ACHN (cell line): ENCODE results near the gene GALK2.
"Not testable (repeated sequence)": the region's sequence is repeated elsewhere in the genome, so short reads cannot be mapped to it uniquely, and the experiment has no call there.

Source experiments
- DNase-seq: peaks from one replicate; pipeline ENCODE4 v3.0.0-alpha.2; 2015
- in situ Hi-C: cut with HindIII; loops from 2 replicates; pipeline ENCODE4 v1.10.0; 2017; ENCODE audit warnings: low sequenced_read_pairs, low pct_ligation_motif_present, low pct_unique_long_range_greater_than_20kb

Gene GALK2

DNA sequence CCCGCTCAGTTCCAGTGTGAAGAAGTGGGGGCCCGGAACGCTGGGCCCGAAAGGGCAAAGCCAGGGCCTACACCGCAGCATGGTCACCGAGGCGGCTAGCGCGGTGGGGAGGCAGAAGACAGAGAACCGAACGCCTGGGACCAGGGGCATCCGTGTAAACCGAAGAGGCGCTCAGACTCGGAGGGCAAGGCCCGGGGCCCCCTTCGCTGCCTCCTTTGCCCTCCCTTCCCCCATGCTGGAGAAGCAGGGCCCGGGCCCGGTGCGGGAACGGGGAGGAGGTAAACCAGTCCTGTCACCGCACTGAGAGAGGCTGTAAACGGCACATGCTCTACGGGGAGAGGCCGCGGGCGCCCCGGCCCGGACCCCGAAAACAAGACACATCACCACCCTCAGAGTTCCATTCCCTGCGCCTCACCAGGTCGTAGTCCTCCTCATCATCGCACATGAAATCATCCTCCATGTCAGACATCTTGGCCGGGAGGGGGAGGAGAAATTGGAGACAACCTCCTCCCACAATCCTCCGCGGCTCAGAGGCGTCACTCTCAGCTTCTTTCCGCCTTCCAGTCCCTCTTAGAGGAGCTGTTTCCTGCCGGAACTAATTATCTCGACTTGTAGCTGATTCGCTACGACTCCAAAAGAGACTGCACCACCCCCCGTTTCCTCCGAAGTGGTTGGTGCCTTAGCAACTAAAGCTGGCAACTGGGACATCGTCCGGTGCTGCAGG, 14.8 kb upstream of the GALK2 start, which contains the start of gene COPS2:
TSS of gene COPS2 (minus strand) at position 490 of the 724 bp plus-strand sequence. CDS start at position 469, 21 bp downstream.
- in situ Hi-C loops: no loop called here
- DNase-seq: peak; percentile 98

DNA sequence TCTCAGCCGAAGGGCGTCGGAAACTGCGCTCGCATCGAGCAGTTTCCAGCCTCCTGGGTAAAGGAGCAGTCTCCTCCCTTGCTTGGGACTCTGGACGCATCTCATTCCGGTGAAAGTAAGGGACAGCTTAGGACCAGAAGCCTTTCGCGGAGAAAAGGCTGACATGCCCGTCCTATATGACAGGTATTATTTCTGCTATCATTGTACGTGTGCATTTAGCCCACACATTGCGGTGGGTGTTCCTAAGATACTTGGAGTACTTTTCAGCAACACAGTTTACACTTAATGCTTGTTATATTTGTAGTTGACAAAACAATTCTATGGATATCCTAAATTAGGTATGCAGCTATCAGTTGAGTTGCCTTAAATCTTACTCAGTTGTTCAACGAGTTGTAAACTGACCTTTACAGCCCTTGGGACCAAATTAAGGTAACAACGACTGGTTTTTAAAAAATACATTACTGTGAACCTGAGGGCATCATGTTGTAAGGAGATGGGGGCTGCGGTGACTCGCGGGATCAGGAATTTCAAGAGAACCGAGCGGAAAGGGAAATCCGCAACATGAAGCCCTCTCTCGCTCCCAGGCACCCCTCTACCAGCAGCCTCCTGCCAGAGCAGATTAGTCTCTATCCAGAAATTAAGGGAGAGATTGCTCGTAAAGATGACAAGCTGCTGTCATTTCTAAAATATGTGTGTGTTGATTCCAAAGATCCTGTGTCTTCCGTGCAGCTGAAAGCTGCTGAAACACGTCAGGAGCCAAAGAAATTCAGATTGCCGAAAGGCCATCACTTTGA, 14.0 kb upstream of the GALK2 start:
- DNase-seq: peak; percentile 44
- in situ Hi-C loops: no loop called here

DNA sequence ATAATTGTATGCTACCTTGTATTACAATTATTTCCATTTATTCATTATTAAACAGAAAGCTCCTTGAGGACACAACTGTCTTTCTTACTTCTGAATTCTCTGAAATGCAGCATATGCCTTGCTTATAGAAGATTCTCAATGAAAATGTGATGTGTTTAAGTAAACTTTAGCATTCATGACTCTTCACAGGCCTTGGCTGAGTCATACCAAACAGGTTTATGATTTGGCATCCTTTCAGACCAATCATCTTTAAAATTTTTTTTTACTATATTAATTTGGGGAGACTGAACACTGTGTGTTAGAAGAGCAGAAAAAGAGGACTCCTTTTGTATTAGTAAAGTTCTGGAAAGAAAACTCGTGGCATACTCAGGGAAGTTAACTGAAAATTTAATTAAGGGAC, 6.4 kb upstream of the GALK2 start:
- in situ Hi-C loops: no loop called here
- DNase-seq: no peak

DNA sequence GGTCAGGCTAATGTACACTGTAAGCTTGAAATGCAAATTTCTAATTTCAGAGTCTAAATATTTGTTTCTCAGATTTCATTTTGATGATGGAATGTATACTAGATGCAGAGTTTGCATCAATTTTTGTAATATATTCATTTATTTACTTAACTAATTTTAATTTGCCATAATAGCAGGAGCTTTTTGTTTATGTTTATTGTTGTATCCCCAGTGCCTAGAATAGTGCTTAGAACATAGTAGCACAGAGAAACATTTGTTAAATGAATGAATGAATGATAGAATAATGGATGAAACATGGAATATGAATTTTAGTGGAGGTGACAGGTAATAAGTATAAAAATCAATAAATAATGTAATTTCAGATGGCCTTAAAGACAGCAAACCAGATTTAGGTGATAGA, 5.2 kb upstream of the GALK2 start:
- in situ Hi-C loops: no loop called here
- DNase-seq: no peak

DNA sequence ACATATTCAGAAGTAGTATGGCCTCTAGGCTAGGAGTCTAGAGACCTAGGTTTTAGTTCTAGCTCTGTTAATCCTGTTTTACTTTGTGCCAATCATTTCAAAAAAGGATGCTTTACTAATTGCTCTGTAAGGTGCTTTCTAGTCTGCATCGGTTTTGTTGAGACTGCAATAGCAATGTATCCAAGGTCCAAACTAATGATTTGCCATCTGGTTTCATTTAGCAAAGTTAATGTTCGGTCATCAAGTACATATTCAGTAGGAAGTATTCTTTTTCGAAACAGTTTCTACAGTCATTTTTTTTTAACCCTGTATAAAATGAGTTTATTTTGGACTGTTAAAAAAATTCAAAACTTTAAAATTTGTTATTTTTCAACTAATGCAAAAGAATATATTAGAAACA, 2.0 kb upstream of the GALK2 start:
- in situ Hi-C loops: no loop called here

GRCh38 chr15:49171790-49172189, 1.7 kb downstream of the GALK2 start:
- DNase-seq: no peak
- in situ Hi-C loops: no loop called here

More for the DNA sequence above, 2.0 kb upstream of the GALK2 start:
- DNase-seq: no peak

DNA sequence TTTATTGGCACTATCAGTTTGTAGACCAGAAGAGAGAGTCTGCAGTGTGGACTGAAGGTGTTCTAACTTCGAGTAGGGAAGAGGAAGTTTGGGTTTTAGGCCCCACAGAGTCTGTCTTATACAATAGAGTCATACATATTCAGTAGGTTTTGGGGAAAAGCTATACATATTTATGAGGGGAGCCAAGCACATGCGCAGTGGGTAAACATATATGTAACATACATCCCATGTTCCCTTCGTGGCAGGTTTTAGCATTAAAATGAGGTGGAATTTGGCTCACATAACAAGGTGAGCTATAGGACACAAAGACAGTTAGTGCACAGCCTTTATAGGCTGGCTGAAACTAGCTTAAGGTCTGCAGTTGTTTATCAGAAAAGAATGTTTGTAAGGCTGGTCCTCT, 4.9 kb downstream of the GALK2 start:
- no peak for DNase-seq
- in situ Hi-C loops: no loop called here

DNA sequence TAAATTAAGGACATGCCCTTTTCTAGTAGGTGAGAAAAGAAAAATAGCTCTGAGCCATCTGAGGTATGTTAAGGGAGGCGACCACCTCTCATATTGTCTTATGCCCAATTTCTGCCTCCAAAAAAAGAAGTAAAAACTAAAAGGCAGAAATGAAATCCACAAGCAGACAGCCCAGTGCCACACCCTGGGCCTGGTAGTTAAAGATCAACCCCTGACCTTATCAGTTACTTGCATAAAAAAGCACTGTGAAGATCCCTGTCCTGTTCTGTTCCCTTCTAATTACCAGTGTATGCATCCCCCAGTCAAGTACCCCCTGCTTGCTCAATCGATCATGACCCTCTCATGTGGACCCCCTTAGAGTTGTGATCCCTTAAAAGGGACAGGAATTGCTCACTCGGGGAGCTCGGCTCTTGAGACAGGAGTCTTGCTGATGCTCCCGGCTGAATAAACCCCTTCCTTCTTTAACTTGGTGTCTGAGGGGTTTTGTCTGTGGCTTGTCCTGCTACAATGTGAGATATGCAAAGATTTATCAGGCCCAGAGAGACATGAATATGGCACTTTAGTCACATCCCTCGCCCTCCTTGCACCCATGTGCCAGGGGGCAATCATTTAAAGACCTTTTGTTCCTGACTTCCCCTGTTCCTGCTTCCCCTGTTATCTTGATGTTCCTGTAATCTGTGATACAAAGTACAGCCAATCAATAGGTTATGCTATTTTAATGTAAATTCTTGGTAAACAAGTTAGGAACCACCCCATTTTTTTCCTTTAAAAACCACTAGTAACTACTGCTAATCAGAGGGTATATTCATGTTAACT, 5.7 kb downstream of the GALK2 start:
- in situ Hi-C loops, DNase-seq: not testable (repeated sequence)

DNA sequence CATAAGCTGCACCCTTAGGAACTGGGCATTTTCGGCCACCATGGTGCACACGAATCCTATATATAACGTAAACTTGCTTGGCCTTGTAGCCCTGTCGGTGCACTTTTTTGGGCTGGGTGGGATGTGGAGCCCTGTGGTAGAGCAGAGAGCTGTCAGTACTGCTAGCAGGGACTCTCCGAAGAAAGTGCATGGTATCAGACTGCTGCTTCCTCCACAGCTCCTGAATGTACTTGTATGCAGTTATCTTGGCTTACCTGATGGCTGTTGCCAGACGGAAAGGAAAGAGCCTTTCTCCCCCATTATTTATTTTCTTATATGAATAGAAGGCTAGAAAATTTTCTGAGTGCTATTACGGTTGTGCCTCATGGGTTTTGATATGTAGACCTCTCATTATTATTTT, 8.4 kb downstream of the GALK2 start:
- DNase-seq: no peak
- in situ Hi-C loops: no loop called here

DNA sequence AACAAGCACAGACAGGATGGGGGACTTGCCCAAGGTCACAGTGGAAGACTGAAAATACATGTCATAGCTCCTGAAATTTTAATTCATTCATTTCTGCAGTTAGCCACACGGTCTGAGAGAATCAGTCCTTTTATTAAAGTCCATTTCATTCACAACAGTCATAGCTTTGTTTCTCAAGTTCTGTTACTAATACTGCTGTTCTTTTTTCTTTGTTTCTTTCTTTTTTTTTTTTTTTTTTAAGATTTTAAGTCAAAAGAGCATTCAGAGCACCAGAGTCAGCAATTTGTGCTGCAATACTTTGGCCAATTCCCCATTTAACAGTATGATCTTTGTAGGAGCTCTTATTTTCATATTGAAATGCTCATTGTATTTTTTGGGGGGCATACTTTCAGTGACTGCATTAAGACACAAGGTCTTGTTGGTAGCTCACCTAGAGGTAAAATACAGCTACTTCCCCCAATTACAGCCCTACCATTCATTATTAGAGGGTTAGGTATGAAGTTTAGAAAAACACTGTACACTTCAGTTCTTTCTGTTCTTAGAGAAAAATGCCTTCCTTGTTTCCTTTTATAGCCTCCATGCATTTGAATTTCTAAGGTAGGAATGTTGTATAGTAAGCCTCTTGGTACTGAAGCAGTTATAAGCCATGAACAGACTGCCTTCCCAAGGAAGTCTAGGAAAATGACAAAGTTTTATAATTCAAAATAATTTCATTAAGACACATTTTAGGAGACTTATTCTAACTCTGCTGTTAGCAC, 9.6 kb downstream of the GALK2 start:
- in situ Hi-C loops: no loop called here
- DNase-seq: no peak

DNA sequence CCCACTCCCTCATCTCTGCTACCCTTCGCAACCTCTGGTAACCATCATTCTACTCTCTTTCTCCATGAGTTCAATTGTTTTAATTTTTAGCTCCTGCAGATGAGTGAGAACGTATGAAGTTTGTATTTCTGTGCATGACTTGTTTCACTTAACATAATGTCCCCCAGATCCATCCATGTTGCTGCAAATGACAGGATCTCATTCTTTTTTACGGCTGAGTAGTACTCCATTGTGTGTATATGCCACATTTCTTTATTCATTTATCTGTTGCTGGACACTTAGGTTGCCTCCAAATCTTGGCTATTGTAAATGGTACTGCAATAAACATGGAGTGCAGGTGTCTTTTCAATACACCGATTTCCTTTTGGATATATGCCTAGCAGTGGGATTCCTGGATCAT, 12.1 kb downstream of the GALK2 start:
- in situ Hi-C loops: no loop called here
- no peak for DNase-seq

- in situ Hi-C loops, DNase-seq: not testable (repeated sequence)
These were observed 13.7 kb downstream of the GALK2 start for GRCh38 chr15:49183741-49184140.

- no peak for DNase-seq
- in situ Hi-C loops: no loop called here
These were observed 15.4 kb downstream of the GALK2 start for GRCh38 chr15:49185473-49185872.

DNA sequence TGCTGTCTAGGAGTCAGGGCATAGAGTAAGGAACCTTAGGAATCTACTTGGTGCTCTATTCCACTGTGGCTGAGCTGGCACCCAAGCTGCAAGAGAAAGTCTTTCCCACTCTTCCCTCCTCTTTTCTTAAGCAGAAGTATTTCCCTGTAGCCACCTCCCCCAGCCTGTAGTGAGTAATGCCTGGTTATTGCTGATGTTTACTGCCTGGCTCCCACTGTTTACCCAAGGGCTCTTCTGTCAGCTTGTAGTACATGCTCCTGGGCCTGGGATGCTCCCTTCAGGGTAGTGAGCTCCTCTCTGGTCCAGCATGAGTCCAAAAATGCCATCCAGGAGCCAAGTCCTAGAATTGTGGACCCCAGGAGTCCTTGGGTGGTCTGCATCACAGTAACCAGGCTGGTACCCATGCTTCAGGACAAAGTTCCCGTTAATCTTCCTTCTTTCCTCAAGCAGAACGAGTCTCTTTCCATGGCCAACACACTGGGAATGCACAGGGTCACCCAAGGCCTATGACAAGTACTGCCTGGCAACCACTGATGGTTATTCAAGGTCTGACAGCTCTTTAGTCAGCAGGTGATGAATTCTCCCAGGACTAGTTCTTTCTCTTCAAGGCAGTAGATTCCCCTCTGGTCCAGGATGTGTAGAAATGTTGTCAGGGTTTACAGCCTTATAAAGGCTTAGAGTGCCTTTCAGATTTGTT, 17.6 kb downstream of the GALK2 start:
- DNase-seq: no peak
- in situ Hi-C loops: no loop called here

GRCh38 chr15:49188933-49189332, 18.9 kb downstream of the GALK2 start:
- in situ Hi-C loops: no loop called here
- DNase-seq: no peak

DNA sequence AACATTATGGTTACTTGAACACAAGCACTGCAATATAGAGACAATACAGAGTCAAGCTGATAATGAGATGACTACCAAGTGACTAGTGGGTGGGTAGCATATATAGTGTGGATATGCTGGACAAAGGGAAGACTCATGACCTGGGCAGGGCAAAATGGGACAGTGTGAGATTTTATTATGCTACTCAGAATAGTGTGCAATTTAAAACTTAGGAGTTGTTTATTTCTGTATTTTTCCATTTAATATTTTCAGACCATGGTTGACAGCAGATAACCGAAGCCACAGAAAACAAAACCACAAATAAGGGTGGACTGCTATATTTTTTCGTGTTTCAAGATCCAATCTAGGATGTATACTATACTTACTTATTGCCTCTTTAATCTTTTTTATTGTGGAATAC, 19.6 kb downstream of the GALK2 start:
- in situ Hi-C loops: no loop called here
- no peak for DNase-seq

- in situ Hi-C loops: no loop called here
- no peak for DNase-seq
These were observed 20.5 kb downstream of the GALK2 start for GRCh38 chr15:49190586-49190985.

- no peak for DNase-seq
- in situ Hi-C loops: no loop called here
These were observed 21.8 kb downstream of the GALK2 start for GRCh38 chr15:49191892-49192291.
